ENCODE results near the gene AASDH. TPM values are rescaled to one million over a fixed set of nuclear protein-coding genes. Genes with fewer than 3 reads are reported as not detected.

AASDH gene
- total RNA-seq, 1 experiment from 2014 or later = 12.6 TPM

DNA sequence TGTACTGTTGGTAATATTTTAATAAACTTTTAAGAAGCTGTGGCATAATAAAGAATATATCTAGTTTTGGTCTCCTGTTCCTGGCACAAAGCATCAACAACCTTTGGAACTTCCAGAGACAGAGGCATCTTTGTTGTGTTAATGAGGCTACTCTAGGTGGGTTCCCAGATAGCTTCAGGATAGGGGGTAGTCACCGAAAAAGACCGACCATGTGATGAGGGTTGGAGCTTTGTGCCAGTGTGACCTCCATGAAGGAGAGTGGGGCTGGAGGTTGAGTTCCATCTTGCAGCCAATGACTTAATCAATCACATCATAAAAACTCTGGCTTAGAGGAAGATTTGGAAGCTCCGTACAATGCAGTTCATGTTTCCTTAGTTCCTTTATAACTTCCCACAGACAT is 38.2 kb upstream of the AASDH start (continued):
- TF ChIP-seq, protein P1, sequence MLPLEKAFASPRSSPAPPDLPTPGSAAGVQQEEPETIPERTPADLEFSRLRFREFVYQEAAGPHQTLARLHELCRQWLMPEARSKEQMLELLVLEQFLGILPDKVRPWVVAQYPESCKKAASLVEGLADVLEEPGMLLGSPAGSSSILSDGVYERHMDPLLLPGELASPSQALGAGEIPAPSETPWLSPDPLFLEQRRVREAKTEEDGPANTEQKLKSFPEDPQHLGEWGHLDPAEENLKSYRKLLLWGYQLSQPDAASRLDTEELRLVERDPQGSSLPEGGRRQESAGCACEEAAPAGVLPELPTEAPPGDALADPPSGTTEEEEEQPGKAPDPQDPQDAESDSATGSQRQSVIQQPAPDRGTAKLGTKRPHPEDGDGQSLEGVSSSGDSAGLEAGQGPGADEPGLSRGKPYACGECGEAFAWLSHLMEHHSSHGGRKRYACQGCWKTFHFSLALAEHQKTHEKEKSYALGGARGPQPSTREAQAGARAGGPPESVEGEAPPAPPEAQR (CRISPR knock-in tag; IDR thresholded peaks at IDR 0.05) = 0 out of 2 replicates have a peak, but pooled peaks have one; percentile 42
- TF ChIP-seq MYBL2 (CRISPR knock-in tag; IDR thresholded peaks at IDR 0.05) (no peak), SMAD3 (CRISPR knock-in tag; IDR thresholded peaks at IDR 0.05; ENCODE audit: borderline replicate concordance) (no peak), SMAD4 (CRISPR knock-in tag; IDR thresholded peaks at IDR 0.05) (no peak), NR3C1 (CRISPR knock-in tag; conservative IDR thresholded peaks at IDR 0.05; ENCODE audit: low read depth) (no peak), EMX1 (CRISPR knock-in tag; IDR thresholded peaks at IDR 0.05) (no peak), HMGA2 (CRISPR knock-in tag; IDR thresholded peaks at IDR 0.05) (no peak), JUN (CRISPR knock-in tag; IDR thresholded peaks at IDR 0.05) (no peak), PRRX2 (CRISPR knock-in tag; IDR thresholded peaks at IDR 0.05) (no peak), KAT7 (CRISPR knock-in tag; IDR thresholded peaks at IDR 0.05; ENCODE audit: borderline replicate concordance) (no peak), ETV6 (CRISPR knock-in tag; IDR thresholded peaks at IDR 0.05) (no peak), ZNF232 (CRISPR knock-in tag; IDR thresholded peaks at IDR 0.05) (no peak), FOXK1 (CRISPR knock-in tag; IDR thresholded peaks at IDR 0.05) (no peak), TEAD1 (CRISPR knock-in tag; IDR thresholded peaks at IDR 0.05) (no peak), TP53 (CRISPR knock-in tag; IDR thresholded peaks at IDR 0.05) (no peak), CREB1 (CRISPR knock-in tag; IDR thresholded peaks at IDR 0.05) (no peak), SOX15 (CRISPR knock-in tag; IDR thresholded peaks at IDR 0.05) (no peak), IRF2 (CRISPR knock-in tag; IDR thresholded peaks at IDR 0.05; ENCODE audit: borderline replicate concordance, low read depth) (no peak), ZNF396 (CRISPR knock-in tag; IDR thresholded peaks at IDR 0.05; ENCODE audit: borderline replicate concordance) (no peak), ZNF138 (CRISPR knock-in tag; conservative IDR thresholded peaks at IDR 0.05) (no peak)
- TF ChIP-seq, protein P2, sequence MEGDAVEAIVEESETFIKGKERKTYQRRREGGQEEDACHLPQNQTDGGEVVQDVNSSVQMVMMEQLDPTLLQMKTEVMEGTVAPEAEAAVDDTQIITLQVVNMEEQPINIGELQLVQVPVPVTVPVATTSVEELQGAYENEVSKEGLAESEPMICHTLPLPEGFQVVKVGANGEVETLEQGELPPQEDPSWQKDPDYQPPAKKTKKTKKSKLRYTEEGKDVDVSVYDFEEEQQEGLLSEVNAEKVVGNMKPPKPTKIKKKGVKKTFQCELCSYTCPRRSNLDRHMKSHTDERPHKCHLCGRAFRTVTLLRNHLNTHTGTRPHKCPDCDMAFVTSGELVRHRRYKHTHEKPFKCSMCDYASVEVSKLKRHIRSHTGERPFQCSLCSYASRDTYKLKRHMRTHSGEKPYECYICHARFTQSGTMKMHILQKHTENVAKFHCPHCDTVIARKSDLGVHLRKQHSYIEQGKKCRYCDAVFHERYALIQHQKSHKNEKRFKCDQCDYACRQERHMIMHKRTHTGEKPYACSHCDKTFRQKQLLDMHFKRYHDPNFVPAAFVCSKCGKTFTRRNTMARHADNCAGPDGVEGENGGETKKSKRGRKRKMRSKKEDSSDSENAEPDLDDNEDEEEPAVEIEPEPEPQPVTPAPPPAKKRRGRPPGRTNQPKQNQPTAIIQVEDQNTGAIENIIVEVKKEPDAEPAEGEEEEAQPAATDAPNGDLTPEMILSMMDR (IDR thresholded peaks at IDR 0.05) = no peak
- TF ChIP-seq, protein P3, sequence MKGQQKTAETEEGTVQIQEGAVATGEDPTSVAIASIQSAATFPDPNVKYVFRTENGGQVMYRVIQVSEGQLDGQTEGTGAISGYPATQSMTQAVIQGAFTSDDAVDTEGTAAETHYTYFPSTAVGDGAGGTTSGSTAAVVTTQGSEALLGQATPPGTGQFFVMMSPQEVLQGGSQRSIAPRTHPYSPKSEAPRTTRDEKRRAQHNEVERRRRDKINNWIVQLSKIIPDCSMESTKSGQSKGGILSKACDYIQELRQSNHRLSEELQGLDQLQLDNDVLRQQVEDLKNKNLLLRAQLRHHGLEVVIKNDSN (CRISPR knock-in tag; IDR thresholded peaks at IDR 0.05) = peak; percentile 56; the same call in 1 of the 2 replicates
- TF ChIP-seq, protein P4, sequence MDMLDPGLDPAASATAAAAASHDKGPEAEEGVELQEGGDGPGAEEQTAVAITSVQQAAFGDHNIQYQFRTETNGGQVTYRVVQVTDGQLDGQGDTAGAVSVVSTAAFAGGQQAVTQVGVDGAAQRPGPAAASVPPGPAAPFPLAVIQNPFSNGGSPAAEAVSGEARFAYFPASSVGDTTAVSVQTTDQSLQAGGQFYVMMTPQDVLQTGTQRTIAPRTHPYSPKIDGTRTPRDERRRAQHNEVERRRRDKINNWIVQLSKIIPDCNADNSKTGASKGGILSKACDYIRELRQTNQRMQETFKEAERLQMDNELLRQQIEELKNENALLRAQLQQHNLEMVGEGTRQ (CRISPR knock-in tag; IDR thresholded peaks at IDR 0.05) = peak; percentile 65
- TF ChIP-seq, protein P5, sequence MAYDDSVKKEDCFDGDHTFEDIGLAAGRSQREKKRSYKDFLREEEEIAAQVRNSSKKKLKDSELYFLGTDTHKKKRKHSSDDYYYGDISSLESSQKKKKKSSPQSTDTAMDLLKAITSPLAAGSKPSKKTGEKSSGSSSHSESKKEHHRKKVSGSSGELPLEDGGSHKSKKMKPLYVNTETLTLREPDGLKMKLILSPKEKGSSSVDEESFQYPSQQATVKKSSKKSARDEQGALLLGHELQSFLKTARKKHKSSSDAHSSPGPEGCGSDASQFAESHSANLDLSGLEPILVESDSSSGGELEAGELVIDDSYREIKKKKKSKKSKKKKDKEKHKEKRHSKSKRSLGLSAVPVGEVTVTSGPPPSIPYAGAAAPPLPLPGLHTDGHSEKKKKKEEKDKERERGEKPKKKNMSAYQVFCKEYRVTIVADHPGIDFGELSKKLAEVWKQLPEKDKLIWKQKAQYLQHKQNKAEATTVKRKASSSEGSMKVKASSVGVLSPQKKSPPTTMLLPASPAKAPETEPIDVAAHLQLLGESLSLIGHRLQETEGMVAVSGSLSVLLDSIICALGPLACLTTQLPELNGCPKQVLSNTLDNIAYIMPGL (CRISPR knock-in tag; IDR thresholded peaks at IDR 0.05) = no peak
- TF ChIP-seq, protein P6, sequence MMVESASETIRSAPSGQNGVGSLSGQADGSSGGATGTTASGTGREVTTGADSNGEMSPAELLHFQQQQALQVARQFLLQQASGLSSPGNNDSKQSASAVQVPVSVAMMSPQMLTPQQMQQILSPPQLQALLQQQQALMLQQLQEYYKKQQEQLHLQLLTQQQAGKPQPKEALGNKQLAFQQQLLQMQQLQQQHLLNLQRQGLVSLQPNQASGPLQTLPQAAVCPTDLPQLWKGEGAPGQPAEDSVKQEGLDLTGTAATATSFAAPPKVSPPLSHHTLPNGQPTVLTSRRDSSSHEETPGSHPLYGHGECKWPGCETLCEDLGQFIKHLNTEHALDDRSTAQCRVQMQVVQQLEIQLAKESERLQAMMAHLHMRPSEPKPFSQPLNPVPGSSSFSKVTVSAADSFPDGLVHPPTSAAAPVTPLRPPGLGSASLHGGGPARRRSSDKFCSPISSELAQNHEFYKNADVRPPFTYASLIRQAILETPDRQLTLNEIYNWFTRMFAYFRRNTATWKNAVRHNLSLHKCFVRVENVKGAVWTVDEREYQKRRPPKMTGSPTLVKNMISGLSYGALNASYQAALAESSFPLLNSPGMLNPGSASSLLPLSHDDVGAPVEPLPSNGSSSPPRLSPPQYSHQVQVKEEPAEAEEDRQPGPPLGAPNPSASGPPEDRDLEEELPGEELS (CRISPR knock-in tag; IDR thresholded peaks at IDR 0.05) = no peak
- TF ChIP-seq, protein P7, sequence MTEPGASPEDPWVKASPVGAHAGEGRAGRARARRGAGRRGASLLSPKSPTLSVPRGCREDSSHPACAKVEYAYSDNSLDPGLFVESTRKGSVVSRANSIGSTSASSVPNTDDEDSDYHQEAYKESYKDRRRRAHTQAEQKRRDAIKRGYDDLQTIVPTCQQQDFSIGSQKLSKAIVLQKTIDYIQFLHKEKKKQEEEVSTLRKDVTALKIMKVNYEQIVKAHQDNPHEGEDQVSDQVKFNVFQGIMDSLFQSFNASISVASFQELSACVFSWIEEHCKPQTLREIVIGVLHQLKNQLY (CRISPR knock-in tag; IDR thresholded peaks at IDR 0.05) = no peak
- TF ChIP-seq, protein P8, sequence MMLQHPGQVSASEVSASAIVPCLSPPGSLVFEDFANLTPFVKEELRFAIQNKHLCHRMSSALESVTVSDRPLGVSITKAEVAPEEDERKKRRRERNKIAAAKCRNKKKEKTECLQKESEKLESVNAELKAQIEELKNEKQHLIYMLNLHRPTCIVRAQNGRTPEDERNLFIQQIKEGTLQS (CRISPR knock-in tag; conservative IDR thresholded peaks at IDR 0.05) = no peak
- TF ChIP-seq, protein P9, sequence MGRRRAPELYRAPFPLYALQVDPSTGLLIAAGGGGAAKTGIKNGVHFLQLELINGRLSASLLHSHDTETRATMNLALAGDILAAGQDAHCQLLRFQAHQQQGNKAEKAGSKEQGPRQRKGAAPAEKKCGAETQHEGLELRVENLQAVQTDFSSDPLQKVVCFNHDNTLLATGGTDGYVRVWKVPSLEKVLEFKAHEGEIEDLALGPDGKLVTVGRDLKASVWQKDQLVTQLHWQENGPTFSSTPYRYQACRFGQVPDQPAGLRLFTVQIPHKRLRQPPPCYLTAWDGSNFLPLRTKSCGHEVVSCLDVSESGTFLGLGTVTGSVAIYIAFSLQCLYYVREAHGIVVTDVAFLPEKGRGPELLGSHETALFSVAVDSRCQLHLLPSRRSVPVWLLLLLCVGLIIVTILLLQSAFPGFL (CRISPR knock-in tag; IDR thresholded peaks at IDR 0.05; ENCODE audit: borderline replicate concordance) = no peak
- TF ChIP-seq, protein P10, sequence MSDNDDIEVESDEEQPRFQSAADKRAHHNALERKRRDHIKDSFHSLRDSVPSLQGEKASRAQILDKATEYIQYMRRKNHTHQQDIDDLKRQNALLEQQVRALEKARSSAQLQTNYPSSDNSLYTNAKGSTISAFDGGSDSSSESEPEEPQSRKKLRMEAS (CRISPR knock-in tag; IDR thresholded peaks at IDR 0.05) = peak; percentile 36; the same call in 1 of the 2 replicates
